PC-3 (cell line): ENCODE measurements around the gene GBX2. TPM values are rescaled to one million over a fixed set of nuclear protein-coding genes. Genes with fewer than 3 reads are reported as not detected.

Experiments
- ATAC-seq: fragments of 200-7000 bp; cut with Tn5 transposase; 2 replicates; pipeline ENCODE4 v1.9.1; 2020; ENCODE audit warnings: mild to moderate bottlenecking, moderate library complexity
- BruUV-seq: library from RNA; stranded (reverse); fragments of 400-500 nt; replicated peaks from 2 replicates; lab custom pipeline; 2021; lab: Mats Ljungman, UMichigan
- CTCF ChIA-PET: fragments of 300-600 bp; sonication (Branson Sonifier 250); formaldehyde crosslinking; loops from one replicate; lab custom pipeline; 2022; ENCODE audit warnings: antibody characterized with exemption; lab: Charles Lee
- POLR2A ChIA-PET: fragments of 300-600 bp; sonication (Branson Sonifier 250); formaldehyde crosslinking; loops from one replicate; lab custom pipeline; 2022; ENCODE audit warnings: antibody characterized with exemption; ENCODE audit not compliant: unreplicated experiment; lab: Charles Lee
- DNase-seq: peaks from one replicate; pipeline ENCODE4 v3.0.0-alpha.2; 2015
- H2AFZ ChIP-seq: fragments of 300-600 bp; sonication (generic); 2 replicates; pipeline ENCODE4 v1.6.0; 2016; ENCODE audit warnings: antibody characterized with exemption, low read length
- H3F3A ChIP-seq: fragments of 300-600 bp; sonication (generic); one replicate; pipeline ENCODE4 v1.6.0; 2017; ENCODE audit warnings: antibody characterized with exemption, low read length, control low read depth, mild to moderate bottlenecking; ENCODE audit not compliant: unreplicated experiment
- H3K27ac ChIP-seq: fragments of 300-600 bp; sonication (generic); 2 replicates; pipeline ENCODE4 v1.5.1; 2016; ENCODE audit warnings: mild to moderate bottlenecking, low read length
- H3K27me3 ChIP-seq: fragments of 300-600 bp; sonication (generic); 2 replicates; pipeline ENCODE4 v1.6.1; 2016; ENCODE audit warnings: low read length, mixed read lengths
- H3K36me3 ChIP-seq: fragments of 300-600 bp; sonication (generic); 2 replicates; pipeline ENCODE4 v1.6.1; 2016; ENCODE audit warnings: low read depth, mixed run types, low read length, mixed read lengths
- H3K4me1 ChIP-seq: fragments of 300-600 bp; sonication (generic); 2 replicates; pipeline ENCODE4 v1.5.1; 2016; ENCODE audit warnings: low read length; ENCODE audit not compliant: insufficient read depth
- H3K4me2 ChIP-seq: fragments of 300-600 bp; sonication (generic); 2 replicates; pipeline ENCODE4 v1.6.0; 2016; ENCODE audit warnings: low read length
- H3K4me3 ChIP-seq: fragments of 300-600 bp; sonication (generic); 2 replicates; pipeline ENCODE4 v1.5.1; 2016; ENCODE audit warnings: mild to moderate bottlenecking, low read length, mixed read lengths
- H3K79me2 ChIP-seq: fragments of 300-600 bp; sonication (generic); 2 replicates; pipeline ENCODE4 v1.6.1; 2017; ENCODE audit warnings: low read length, mixed read lengths
- H3K9ac ChIP-seq: fragments of 300-600 bp; sonication (generic); 2 replicates; pipeline ENCODE4 v1.6.0; 2016; ENCODE audit warnings: mild to moderate bottlenecking, low read length
- H3K9me2 ChIP-seq: fragments of 300-600 bp; sonication (generic); replicated peaks from 2 replicates; pipeline ENCODE4 v1.6.1; 2016; ENCODE audit warnings: mixed run types, low read length, mixed read lengths
- H3K9me3 ChIP-seq: fragments of 300-600 bp; sonication (generic); 2 replicates; pipeline ENCODE4 v1.6.1; 2016; ENCODE audit warnings: low read length, mixed read lengths
- H4K20me1 ChIP-seq: fragments of 300-600 bp; sonication (generic); 2 replicates; pipeline ENCODE4 v1.6.1; 2016; ENCODE audit warnings: low read length, mixed read lengths
- EZH2 ChIP-seq: fragments of 300-600 bp; sonication (generic); IDR thresholded peaks from one replicate; pipeline ENCODE4 v1.6.1; 2017; ENCODE audit warnings: antibody characterized with exemption, mild to moderate bottlenecking, low read length; ENCODE audit not compliant: unreplicated experiment
- EZH2phosphoT487 ChIP-seq: fragments of 300-600 bp; sonication (generic); IDR thresholded peaks from 2 replicates; pipeline ENCODE4 v1.6.1; 2018; ENCODE audit warnings: mild to moderate bottlenecking, antibody characterized with exemption, low read length, borderline replicate concordance
- intact Hi-C: fragments of 100-400 bp; cut with micrococcal nuclease; formaldehyde crosslinking; loops from 2 replicates; pipeline ENCODE4 v1.9.0; 2023
- total RNA-seq: library from RNA; depleted of rRNA; stranded (reverse); fragments of >200 nt; gene quantifications from 2 replicates; pipeline ENCODE4 v1.2.3, GENCODE V29; 2014
- TF ChIP-seq, protein P1 (sequence below): fragments of 300-600 bp; sonication (generic); conservative IDR thresholded peaks from 2 replicates; pipeline ENCODE4 v1.5.1; 2017; ENCODE audit warnings: antibody characterized with exemption, low read depth, mild to moderate bottlenecking, low read length

The GBX2 gene
- total RNA-seq, 1 experiment from 2014 or later = 30.5 TPM

DNA sequence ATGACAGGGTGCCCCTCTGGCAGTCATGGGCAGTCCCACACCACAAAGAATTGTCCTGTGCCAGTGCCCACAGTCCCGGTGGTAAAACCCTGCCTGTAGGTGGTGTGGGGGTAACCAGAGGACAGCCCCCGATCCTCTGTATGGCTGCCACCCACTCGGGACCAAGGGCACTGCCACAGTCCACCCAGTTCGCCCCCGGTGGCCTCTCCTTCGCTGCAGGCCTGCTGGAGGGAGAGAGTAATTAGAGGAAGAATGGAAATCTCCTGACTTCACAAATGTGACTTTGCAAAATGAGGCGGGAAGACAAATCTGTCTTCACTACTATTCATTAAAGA lies 11.4 kb downstream of the GBX2 start:
- no peak overlapping the region for H3K4me2 ChIP-seq
- no peaks in the 10 kb centered on the region for H3K36me3 ChIP-seq
- BruUV-seq = no TSS peak
- H4K20me1 ChIP-seq = no peaks in the 10 kb centered on the region
- H2AFZ ChIP-seq = no peak overlapping the region
- ATAC-seq (no peak), DNase-seq (no peak)
- no peaks in the 10 kb centered on the region for H3K27me3 ChIP-seq
- no peaks in the 10 kb centered on the region for H3K9me2 ChIP-seq
- ChIA-PET CTCF (interaction anchor here (0.6 kb wide), 1 partner anchor 50 kb away, joined by 3 read pairs; no protein-coding TSS in a partner anchor), POLR2A (no interaction called here)
- H3K4me1 ChIP-seq = no peaks in the 10 kb centered on the region
- TF ChIP-seq, protein P1, sequence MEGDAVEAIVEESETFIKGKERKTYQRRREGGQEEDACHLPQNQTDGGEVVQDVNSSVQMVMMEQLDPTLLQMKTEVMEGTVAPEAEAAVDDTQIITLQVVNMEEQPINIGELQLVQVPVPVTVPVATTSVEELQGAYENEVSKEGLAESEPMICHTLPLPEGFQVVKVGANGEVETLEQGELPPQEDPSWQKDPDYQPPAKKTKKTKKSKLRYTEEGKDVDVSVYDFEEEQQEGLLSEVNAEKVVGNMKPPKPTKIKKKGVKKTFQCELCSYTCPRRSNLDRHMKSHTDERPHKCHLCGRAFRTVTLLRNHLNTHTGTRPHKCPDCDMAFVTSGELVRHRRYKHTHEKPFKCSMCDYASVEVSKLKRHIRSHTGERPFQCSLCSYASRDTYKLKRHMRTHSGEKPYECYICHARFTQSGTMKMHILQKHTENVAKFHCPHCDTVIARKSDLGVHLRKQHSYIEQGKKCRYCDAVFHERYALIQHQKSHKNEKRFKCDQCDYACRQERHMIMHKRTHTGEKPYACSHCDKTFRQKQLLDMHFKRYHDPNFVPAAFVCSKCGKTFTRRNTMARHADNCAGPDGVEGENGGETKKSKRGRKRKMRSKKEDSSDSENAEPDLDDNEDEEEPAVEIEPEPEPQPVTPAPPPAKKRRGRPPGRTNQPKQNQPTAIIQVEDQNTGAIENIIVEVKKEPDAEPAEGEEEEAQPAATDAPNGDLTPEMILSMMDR = no peak
- TF ChIP-seq EZH2phosphoT487 (no peak), EZH2 (no peak)
- intact Hi-C loops = no loop called here
- H3K79me2 ChIP-seq = no peaks in the 10 kb centered on the region
- no peaks in the 10 kb centered on the region for H3K9me3 ChIP-seq
- H3F3A ChIP-seq = no peaks in the 10 kb centered on the region
- no peak overlapping the region for H3K9ac ChIP-seq
- H3K4me3 ChIP-seq = no peak overlapping the region
- H3K27ac ChIP-seq = no peak overlapping the region

GRCh38 chr2:236156095-236156859 lies 11.9 kb downstream of the GBX2 start:
- Histone ChIP-seq H3K4me2 (no peak overlapping the region), H3K9me2 (no peaks in the 10 kb centered on the region), H3K27ac (no peak overlapping the region), H3K79me2 (no peaks in the 10 kb centered on the region), H3K36me3 (no peaks in the 10 kb centered on the region), H3K27me3 (no peaks in the 10 kb centered on the region), H3K4me3 (no peak overlapping the region), H4K20me1 (no peaks in the 10 kb centered on the region), H3K9me3 (no peaks in the 10 kb centered on the region), H3K4me1 (no peaks in the 10 kb centered on the region), H3F3A (no peaks in the 10 kb centered on the region), H2AFZ (no peak overlapping the region), H3K9ac (no peak overlapping the region)
- ATAC-seq (no peak), DNase-seq (no peak)
- CTCF ChIA-PET = no interaction called here
- intact Hi-C loops = no loop called here
- POLR2A ChIA-PET = no interaction called here
- BruUV-seq = no TSS peak
- TF ChIP-seq, protein P1 = no peak
- TF ChIP-seq EZH2phosphoT487 (no peak), EZH2 (no peak)

DNA sequence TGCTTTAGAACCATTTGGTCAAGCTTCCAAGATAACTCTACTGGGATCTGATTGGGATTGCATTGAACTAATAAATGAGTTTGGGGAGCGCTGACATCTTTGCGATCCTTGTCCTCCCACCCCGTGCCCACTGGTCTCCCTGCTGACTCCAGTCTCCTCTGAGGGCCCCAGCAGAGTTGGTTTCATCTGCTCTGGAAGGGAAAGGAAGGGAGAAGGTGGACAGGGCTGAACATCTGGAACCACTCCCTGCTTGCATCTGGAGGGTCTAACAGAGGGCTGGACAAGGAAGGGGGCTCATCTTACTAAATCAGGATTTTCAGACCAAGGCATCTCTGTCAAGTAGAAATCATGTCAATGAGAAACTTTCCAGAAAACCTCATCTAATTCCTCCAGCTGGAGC lies 12.8 kb downstream of the GBX2 start:
- Histone ChIP-seq H3K9ac (no peak overlapping the region), H3K27ac (no peak overlapping the region)
- CTCF ChIA-PET = no interaction called here

More for the DNA sequence above, 12.8 kb downstream of the GBX2 start:
- Histone ChIP-seq H3K36me3 (no peaks in the 10 kb centered on the region), H3K9me2 (no peaks in the 10 kb centered on the region), H3F3A (no peaks in the 10 kb centered on the region), H3K27me3 (no peaks in the 10 kb centered on the region), H4K20me1 (no peaks in the 10 kb centered on the region), H3K4me1 (no peaks in the 10 kb centered on the region), H3K9me3 (no peaks in the 10 kb centered on the region), H3K79me2 (no peaks in the 10 kb centered on the region), H2AFZ (no peak overlapping the region), H3K4me3 (no peak overlapping the region), H3K4me2 (no peak overlapping the region)
- intact Hi-C loops = no loop called here
- no TSS peak for BruUV-seq
- TF ChIP-seq, protein P1 = no peak
- TF ChIP-seq EZH2phosphoT487 (no peak), EZH2 (no peak)
- DNase-seq (no peak), ATAC-seq (no peak)
- POLR2A ChIA-PET = no interaction called here
